Upper lobe of left lung (tissue), 4 donors: ENCODE results near the gene TYW3.

ENCODE experiments used
- CTCF ChIP-seq, 6 experiments: fragments of 450-650 bp in 4 of 6; fragments of 200-600 bp in 2 of 6; sonication (generic) in 2 of 6; IDR thresholded peaks; one replicate each; pipeline ENCODE4 v1.5.1; 2016 to 2019; ENCODE audit warnings: antibody characterized with exemption in 6 of 6
- EP300 ChIP-seq, 4 donors: sonication (generic); formaldehyde crosslinking; IDR thresholded peaks; one replicate each; pipeline ENCODE4 v1.5.1; 2017; ENCODE audit warnings: antibody characterized with exemption in 4 of 4, control low read depth in 2 of 4
- POLR2A ChIP-seq, 4 donors: fragments of 450-650 bp; IDR thresholded peaks; one replicate each; pipeline ENCODE4 v1.5.1; 2016 to 2017; ENCODE audit warnings: antibody characterized with exemption in 4 of 4, mild to moderate bottlenecking in 2 of 4
- POLR2AphosphoS5 ChIP-seq, 2 donors: sonication (generic); formaldehyde crosslinking; IDR thresholded peaks; one replicate each; pipeline ENCODE4 v1.5.1; 2017; ENCODE audit warnings: antibody characterized with exemption in 2 of 2

DNA sequence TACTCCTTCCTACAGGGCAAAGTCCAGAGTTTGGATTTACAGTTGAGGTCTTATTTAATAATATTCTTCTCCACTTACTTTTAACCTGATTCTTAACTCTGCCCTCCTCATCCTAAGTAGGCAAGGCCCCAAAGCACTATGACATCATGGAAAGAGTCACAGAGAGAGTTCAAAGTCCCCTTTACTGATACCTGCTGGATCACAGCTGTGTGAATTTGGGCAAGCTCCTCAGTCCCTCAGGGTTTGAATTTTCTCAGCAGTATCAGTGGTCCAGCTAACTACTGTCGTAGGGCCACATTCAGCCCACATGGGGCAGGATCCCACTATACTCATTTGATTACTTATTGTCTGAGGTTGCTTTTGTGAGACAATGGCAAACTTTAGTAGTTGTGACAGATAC is 16.0 kb downstream of the TYW3 start:
- no peak for TF ChIP-seq POLR2A (IDR thresholded peaks at IDR 0.05)
- no peak for TF ChIP-seq CTCF (IDR thresholded peaks at IDR 0.05)
- no peak for TF ChIP-seq POLR2AphosphoS5 (IDR thresholded peaks at IDR 0.05)
- TF ChIP-seq EP300 (IDR thresholded peaks at IDR 0.05), result no peak
